H1 (cell line): ENCODE measurements around the gene C15orf62. TPM values are rescaled to one million over a fixed set of nuclear protein-coding genes. Genes with fewer than 3 reads are reported as not detected.

Experiments used
- CBX5 ChIP-seq: fragments of 300-800, 300-1000 bp; sonication (generic); IDR thresholded peaks from 2 replicates; pipeline ENCODE4 v1.7.1; 2016; ENCODE audit warnings: antibody characterized with exemption, low read length, low read depth
- CEBPB ChIP-seq: IDR thresholded peaks from 2 replicates; pipeline ENCODE4 v1.6.1; 2012; ENCODE audit warnings: low read depth, low read length
- CHD2 ChIP-seq: IDR thresholded peaks from 2 replicates; pipeline ENCODE4 v1.6.1; 2012; ENCODE audit warnings: low read length, improper control_type of control experiment
- SAP30 ChIP-seq: fragments of 300-600 bp; sonication (generic); IDR thresholded peaks from 2 replicates; pipeline ENCODE4 v1.7.1; 2012; ENCODE audit warnings: low read length, moderate library complexity, mild to moderate bottlenecking, inconsistent platforms; ENCODE audit not compliant: insufficient read depth, insufficient replicate concordance
- polyA plus RNA-seq, 7 experiments: library from polyadenylated mRNA; depleted of rRNA in 3 of 7; stranded (reverse) in 5 of 7; unstranded in 2 of 7; fragments of >200 nt in 5 of 7; fragments of 200-250 nt in 2 of 7; gene quantifications; 1 replicate in 5 of 7; 2 replicates in 1 of 7; 4 replicates in 1 of 7; pipeline versions ENCODE4 v1.2.1 to v1.2.3, GENCODE V29; 2011 to 2013; ENCODE audit warnings: missing spikeins in 2 of 7, mixed read lengths in 2 of 7
- total RNA-seq: library from RNA; stranded (reverse); fragmentation: NEBNext Ultra II Directional; extraction: Animal tissue kit (Norgen Biotek cat#: 25700); gene quantifications from 2 replicates; pipeline ENCODE4 v1.2.1, GENCODE V29; 2021

Gene C15orf62
- total and polyA plus RNA-seq, 2 of the 8 experiments (the other 6 are each of a cell fraction or from before 2014, with no cell fraction given) = 0.06 to 0.56 TPM

GRCh38 chr15:40773496-40773895 lies 3.7 kb downstream of the C15orf62 start (continued):
- TF ChIP-seq SAP30 = no peak
- no peak for TF ChIP-seq CHD2
- TF ChIP-seq CEBPB = no peak
- no peak for TF ChIP-seq CBX5
